ENCODE data around the gene GCFC2. TPM values are rescaled to one million over a fixed set of nuclear protein-coding genes. Genes with fewer than 3 reads are reported as not detected.

The GCFC2 gene
- total and polyA plus RNA-seq, 2 of the 13 experiments (the other 11 are each of a cell fraction or from before 2014, with no cell fraction given): 26.8 to 49.0 TPM

- in situ Hi-C loops (cut with HindIII; ENCODE audit: extremely low pct_ligation_motif_present, low pct_unique_long_range_greater_than_20kb): no loop called here
- no peaks in the 10 kb centered on the region for H4K20me1 ChIP-seq (ENCODE audit: insufficient read depth, low read length)
- ChIA-PET POLR2A (no interaction called here), CTCF (ENCODE audit: low intra/inter-chr PET ratio, low total read pairs) (interaction anchor here (0.8 kb wide), 1 partner anchor 871 kb away, joined by 3 read pairs; no protein-coding TSS in a partner anchor)
- H3K4me2 ChIP-seq (ENCODE audit: low read depth, low read length): no peak overlapping the region
- BruUV-seq (replicated peaks): no TSS peak
- DNase-seq (ENCODE audit: low spot score) (no peak), FAIRE-seq (no peak), ATAC-seq (peak; percentile 61)
- no peak overlapping the region for H3K9ac ChIP-seq (ENCODE audit: insufficient read depth, low read depth, low read length)
- no peak for TF ChIP-seq ZNF24 (IDR thresholded peaks at IDR 0.05)
- TF ChIP-seq MAFK (conservative IDR thresholded peaks at IDR 0.05 in 1 of 2, IDR thresholded peaks at IDR 0.05 in 1 of 2; ENCODE audit: low read length in 2 of 2): no peak
- TF ChIP-seq HNRNPUL1 (IDR thresholded peaks at IDR 0.05; ENCODE audit: low read depth, low read length): no peak
- TF ChIP-seq FOXA1 (IDR thresholded peaks at IDR 0.05): no peak
- TF ChIP-seq FOXA1 (CRISPR knock-in tag; IDR thresholded peaks at IDR 0.05): no peak
- no peak for TF ChIP-seq ZNF879 (CRISPR knock-in tag; IDR thresholded peaks at IDR 0.05)
- TF ChIP-seq ATF2 (CRISPR knock-in tag; IDR thresholded peaks at IDR 0.05): no peak
- no peak for TF ChIP-seq CREM (IDR thresholded peaks at IDR 0.05)
- no peak for TF ChIP-seq CREM (CRISPR knock-in tag; IDR thresholded peaks at IDR 0.05)
- no peak for TF ChIP-seq ZNF552 (CRISPR knock-in tag; IDR thresholded peaks at IDR 0.05; ENCODE audit: borderline replicate concordance)
- TF ChIP-seq, protein P1, sequence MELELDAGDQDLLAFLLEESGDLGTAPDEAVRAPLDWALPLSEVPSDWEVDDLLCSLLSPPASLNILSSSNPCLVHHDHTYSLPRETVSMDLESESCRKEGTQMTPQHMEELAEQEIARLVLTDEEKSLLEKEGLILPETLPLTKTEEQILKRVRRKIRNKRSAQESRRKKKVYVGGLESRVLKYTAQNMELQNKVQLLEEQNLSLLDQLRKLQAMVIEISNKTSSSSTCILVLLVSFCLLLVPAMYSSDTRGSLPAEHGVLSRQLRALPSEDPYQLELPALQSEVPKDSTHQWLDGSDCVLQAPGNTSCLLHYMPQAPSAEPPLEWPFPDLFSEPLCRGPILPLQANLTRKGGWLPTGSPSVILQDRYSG (CRISPR knock-in tag; IDR thresholded peaks at IDR 0.05): no peak
- TF ChIP-seq, protein P2, sequence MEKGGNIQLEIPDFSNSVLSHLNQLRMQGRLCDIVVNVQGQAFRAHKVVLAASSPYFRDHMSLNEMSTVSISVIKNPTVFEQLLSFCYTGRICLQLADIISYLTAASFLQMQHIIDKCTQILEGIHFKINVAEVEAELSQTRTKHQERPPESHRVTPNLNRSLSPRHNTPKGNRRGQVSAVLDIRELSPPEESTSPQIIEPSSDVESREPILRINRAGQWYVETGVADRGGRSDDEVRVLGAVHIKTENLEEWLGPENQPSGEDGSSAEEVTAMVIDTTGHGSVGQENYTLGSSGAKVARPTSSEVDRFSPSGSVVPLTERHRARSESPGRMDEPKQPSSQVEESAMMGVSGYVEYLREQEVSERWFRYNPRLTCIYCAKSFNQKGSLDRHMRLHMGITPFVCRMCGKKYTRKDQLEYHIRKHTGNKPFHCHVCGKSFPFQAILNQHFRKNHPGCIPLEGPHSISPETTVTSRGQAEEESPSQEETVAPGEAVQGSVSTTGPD (CRISPR knock-in tag; IDR thresholded peaks at IDR 0.05): no peak
- TF ChIP-seq ZNF431 (CRISPR knock-in tag; IDR thresholded peaks at IDR 0.05; ENCODE audit: borderline replicate concordance, low read depth): no peak
- no peak overlapping the region for H3K4me3 ChIP-seq (replicated peaks in 1 of 3; ENCODE audit: insufficient read depth in 1 of 3, low read depth in 2 of 3, low read length in 3 of 3)
- H3K27ac ChIP-seq (ENCODE audit: extremely low read length, insufficient read depth, low read length): no peak overlapping the region
- H2AFZ ChIP-seq (ENCODE audit: low read length): no peak overlapping the region
- no peaks in the 10 kb centered on the region for H3K9me3 ChIP-seq (ENCODE audit: low read length)
- intact Hi-C loops (cut with micrococcal nuclease; ENCODE audit: unreplicated experiment): no loop called here
- no peaks in the 10 kb centered on the region for H3K4me1 ChIP-seq (ENCODE audit: insufficient read depth, low read length)
- 0 out of 5 replicates have a peak, but pooled peaks cover 0 to 6% of the 10 kb centered on the region in 2 experiments for H3K27me3 ChIP-seq (ENCODE audit: control insufficient read depth in 1 of 2, insufficient read depth in 2 of 2, low read length in 2 of 2)
- no peaks in the 10 kb centered on the region for H3K79me2 ChIP-seq (ENCODE audit: insufficient read depth, low read length)
- no peaks in the 10 kb centered on the region for H3K36me3 ChIP-seq (replicated peaks in 1 of 2; ENCODE audit: control insufficient read depth in 1 of 2, insufficient read depth in 2 of 2, low read length in 2 of 2)
- WGBS (ENCODE audit: low lambda C conversion rate): 21% methylated on average over 6 of the region's 6 CpGs
Observed at GRCh38 chr2:75728614-75729419, 18.1 kb upstream of the GCFC2 start.
